SK-N-SH treated with all-trans-retinoic acid at 6 μM for 48 hours (cell line): ENCODE data around the gene LIN52.

Experiments
- CREB5 ChIP-seq: fragments of 250-450 bp; sonication (Bioruptor Pico); IDR thresholded peaks from 2 replicates; pipeline ENCODE4 v1.5.1; 2020; ENCODE audit warnings: low read depth, mild to moderate bottlenecking, moderate library complexity
- ESRRG ChIP-seq: fragments of 250-450 bp; sonication (Bioruptor Pico); IDR thresholded peaks from 2 replicates; pipeline ENCODE4 v1.6.1; 2021; ENCODE audit warnings: mild to moderate bottlenecking
- GLIS3 ChIP-seq: fragments of 250-450 bp; sonication (Bioruptor Pico); IDR thresholded peaks from 2 replicates; pipeline ENCODE4 v1.5.0; 2020; ENCODE audit warnings: mild to moderate bottlenecking, moderate library complexity
- PATZ1 ChIP-seq: fragments of 250-450 bp; sonication (Bioruptor Pico); IDR thresholded peaks from 2 replicates; pipeline ENCODE4 v1.8.0; 2020; ENCODE audit warnings: mild to moderate bottlenecking, moderate library complexity, borderline replicate concordance
- PPARA ChIP-seq: fragments of 250-450 bp; sonication (Bioruptor Pico); IDR thresholded peaks from 2 replicates; pipeline ENCODE4 v1.5.0; 2020; ENCODE audit warnings: mild to moderate bottlenecking, borderline replicate concordance
- RARB ChIP-seq: fragments of 250-450 bp; sonication (Bioruptor Pico); IDR thresholded peaks from 2 replicates; pipeline ENCODE4 v1.8.0; 2021; ENCODE audit warnings: mild to moderate bottlenecking, moderate library complexity
- SNAI2 ChIP-seq: fragments of 250-450 bp; sonication (Bioruptor Pico); IDR thresholded peaks from 2 replicates; pipeline ENCODE4 v1.5.0; 2020; ENCODE audit warnings: mild to moderate bottlenecking, moderate library complexity
- ZC3H10 ChIP-seq: fragments of 250-450 bp; sonication (Bioruptor Pico); IDR thresholded peaks from 2 replicates; pipeline ENCODE4 v1.5.1; 2021; ENCODE audit warnings: mild to moderate bottlenecking, moderate library complexity
- ZNF8 ChIP-seq: fragments of 450-650 bp; formaldehyde crosslinking; IDR thresholded peaks from 2 replicates; pipeline ENCODE4 v1.5.0; 2020; ENCODE audit warnings: mild to moderate bottlenecking, moderate library complexity

GRCh38 chr14:74223016-74223415, 138.3 kb downstream of the LIN52 start:
- TF ChIP-seq PATZ1 (CRISPR knock-in tag) (no peak), ZNF8 (CRISPR knock-in tag) (no peak), ZC3H10 (CRISPR knock-in tag) (no peak), SNAI2 (CRISPR knock-in tag) (no peak), GLIS3 (CRISPR knock-in tag) (no peak), PPARA (no peak), CREB5 (CRISPR knock-in tag) (no peak), ESRRG (no peak), RARB (CRISPR knock-in tag) (no peak)
